ENCODE results near the gene UNC13C.

Gene UNC13C

DNA sequence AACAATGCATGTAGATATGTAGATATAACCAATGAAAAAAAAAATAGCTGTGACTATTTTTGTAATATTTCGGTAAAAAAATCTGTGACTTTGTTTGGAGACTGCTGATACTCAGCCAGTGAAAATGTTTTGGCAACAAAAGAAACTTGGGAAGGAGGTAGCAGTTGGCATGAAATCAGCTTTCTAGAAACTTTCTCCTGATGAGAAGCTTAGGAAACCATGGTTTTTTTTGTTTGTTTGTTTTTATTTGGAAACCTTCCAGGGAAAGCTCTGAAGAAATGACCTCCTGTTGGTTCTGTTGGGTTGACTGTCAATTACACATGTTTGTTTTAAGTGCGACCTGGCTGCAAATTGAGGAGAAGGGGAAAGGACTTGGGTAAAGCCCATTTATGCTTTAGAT, 445.9 kb downstream of the UNC13C start:
- TF ChIP-seq, protein P1, sequence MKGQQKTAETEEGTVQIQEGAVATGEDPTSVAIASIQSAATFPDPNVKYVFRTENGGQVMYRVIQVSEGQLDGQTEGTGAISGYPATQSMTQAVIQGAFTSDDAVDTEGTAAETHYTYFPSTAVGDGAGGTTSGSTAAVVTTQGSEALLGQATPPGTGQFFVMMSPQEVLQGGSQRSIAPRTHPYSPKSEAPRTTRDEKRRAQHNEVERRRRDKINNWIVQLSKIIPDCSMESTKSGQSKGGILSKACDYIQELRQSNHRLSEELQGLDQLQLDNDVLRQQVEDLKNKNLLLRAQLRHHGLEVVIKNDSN (IDR thresholded peaks at IDR 0.05): no peak
- TF ChIP-seq FOXM1 (IDR thresholded peaks at IDR 0.05; ENCODE audit: borderline replicate concordance, low read depth): no peak
- no peak for TF ChIP-seq EP300 (IDR thresholded peaks at IDR 0.05; ENCODE audit: borderline replicate concordance)
- no peak for TF ChIP-seq YY1 (IDR thresholded peaks at IDR 0.05; ENCODE audit: low read depth)

DNA sequence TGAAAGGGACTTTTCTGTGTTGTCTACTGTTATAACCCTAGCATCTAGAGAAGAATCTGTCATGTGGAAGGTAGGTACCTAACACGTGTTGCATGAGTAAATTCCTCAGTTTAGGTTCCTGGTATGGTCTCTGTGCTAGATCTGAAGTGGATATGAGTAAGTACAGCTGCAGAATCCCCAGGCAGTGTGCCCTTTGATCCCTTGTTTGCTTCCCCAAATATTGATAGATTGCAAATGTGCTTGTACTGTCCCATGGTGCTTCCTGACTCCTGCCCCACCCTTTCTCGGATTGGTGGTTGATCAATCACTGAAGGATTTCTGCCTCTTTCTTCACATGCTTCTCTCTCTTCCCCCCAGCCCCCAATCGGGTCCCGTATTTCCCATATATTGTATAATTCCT, 450.4 kb downstream of the UNC13C start:
- TF ChIP-seq, protein P1 (IDR thresholded peaks at IDR 0.05): no peak
- TF ChIP-seq FOXM1 (IDR thresholded peaks at IDR 0.05; ENCODE audit: borderline replicate concordance, low read depth): no peak

DNA sequence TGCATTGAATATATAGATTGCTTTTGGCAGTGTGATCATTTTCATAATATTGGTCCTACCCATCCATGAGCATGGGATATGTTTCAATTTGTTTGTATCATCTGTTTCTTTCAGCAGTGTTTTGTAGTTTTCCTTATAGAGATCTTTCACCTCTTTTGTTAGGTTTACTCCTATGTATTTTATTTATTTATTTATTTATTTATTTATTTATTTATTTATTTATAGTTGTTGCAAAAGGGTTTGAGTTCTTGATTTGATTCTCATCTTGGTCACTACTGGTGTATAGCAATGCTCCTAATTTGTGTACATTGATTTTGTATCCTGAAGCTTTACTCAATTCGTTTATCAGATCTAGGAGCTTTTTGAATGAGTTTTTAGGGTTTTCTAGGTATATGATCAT, 478.2 kb downstream of the UNC13C start:
- no peak for TF ChIP-seq CREB1 (IDR thresholded peaks at IDR 0.05; ENCODE audit: low read depth)
- TF ChIP-seq EP300 (IDR thresholded peaks at IDR 0.05; ENCODE audit: borderline replicate concordance): no peak
- TF ChIP-seq RAD21 (IDR thresholded peaks at IDR 0.05; ENCODE audit: low read depth): no peak
- no peak for TF ChIP-seq TEAD4 (IDR thresholded peaks at IDR 0.05)
- no peak for TF ChIP-seq FOXM1 (IDR thresholded peaks at IDR 0.05; ENCODE audit: borderline replicate concordance, low read depth)
- TF ChIP-seq, protein P2, sequence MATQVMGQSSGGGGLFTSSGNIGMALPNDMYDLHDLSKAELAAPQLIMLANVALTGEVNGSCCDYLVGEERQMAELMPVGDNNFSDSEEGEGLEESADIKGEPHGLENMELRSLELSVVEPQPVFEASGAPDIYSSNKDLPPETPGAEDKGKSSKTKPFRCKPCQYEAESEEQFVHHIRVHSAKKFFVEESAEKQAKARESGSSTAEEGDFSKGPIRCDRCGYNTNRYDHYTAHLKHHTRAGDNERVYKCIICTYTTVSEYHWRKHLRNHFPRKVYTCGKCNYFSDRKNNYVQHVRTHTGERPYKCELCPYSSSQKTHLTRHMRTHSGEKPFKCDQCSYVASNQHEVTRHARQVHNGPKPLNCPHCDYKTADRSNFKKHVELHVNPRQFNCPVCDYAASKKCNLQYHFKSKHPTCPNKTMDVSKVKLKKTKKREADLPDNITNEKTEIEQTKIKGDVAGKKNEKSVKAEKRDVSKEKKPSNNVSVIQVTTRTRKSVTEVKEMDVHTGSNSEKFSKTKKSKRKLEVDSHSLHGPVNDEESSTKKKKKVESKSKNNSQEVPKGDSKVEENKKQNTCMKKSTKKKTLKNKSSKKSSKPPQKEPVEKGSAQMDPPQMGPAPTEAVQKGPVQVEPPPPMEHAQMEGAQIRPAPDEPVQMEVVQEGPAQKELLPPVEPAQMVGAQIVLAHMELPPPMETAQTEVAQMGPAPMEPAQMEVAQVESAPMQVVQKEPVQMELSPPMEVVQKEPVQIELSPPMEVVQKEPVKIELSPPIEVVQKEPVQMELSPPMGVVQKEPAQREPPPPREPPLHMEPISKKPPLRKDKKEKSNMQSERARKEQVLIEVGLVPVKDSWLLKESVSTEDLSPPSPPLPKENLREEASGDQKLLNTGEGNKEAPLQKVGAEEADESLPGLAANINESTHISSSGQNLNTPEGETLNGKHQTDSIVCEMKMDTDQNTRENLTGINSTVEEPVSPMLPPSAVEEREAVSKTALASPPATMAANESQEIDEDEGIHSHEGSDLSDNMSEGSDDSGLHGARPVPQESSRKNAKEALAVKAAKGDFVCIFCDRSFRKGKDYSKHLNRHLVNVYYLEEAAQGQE (IDR thresholded peaks at IDR 0.05; ENCODE audit: low read depth): no peak
- TF ChIP-seq YY1 (IDR thresholded peaks at IDR 0.05; ENCODE audit: low read depth): no peak
- TF ChIP-seq, protein P3, sequence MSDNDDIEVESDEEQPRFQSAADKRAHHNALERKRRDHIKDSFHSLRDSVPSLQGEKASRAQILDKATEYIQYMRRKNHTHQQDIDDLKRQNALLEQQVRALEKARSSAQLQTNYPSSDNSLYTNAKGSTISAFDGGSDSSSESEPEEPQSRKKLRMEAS (IDR thresholded peaks at IDR 0.05): no peak
- TF ChIP-seq EGR1 (IDR thresholded peaks at IDR 0.05): no peak

DNA sequence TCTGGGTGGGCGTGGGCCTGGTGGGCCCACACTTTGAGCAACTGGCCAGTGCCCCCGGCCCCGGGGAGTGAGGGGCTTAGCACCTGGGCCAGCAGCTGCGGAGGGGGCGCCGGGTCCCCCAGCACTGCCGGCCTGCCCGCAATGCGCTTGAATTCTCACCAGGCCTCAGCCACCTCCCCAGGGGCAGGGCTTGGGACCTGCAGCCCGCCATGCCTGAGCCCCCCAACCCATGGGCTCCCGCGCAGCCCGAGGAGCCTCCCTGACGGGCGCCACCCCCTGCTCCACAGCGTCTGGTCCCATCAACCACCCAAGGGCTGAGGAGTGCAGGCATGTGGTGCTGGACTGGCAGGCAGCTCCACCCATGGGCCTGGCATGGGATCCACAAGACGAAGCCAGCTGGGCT, 484.3 kb downstream of the UNC13C start:
- no peak for TF ChIP-seq EGR1 (IDR thresholded peaks at IDR 0.05)
- no peak for TF ChIP-seq FOXM1 (IDR thresholded peaks at IDR 0.05; ENCODE audit: borderline replicate concordance, low read depth)
- TF ChIP-seq ZBTB7A (IDR thresholded peaks at IDR 0.05; ENCODE audit: low read depth): no peak
- TF ChIP-seq, protein P2 (IDR thresholded peaks at IDR 0.05; ENCODE audit: low read depth): no peak
- no peak for TF ChIP-seq YY1 (IDR thresholded peaks at IDR 0.05; ENCODE audit: low read depth)
- no peak for TF ChIP-seq RAD21 (IDR thresholded peaks at IDR 0.05; ENCODE audit: low read depth)
- TF ChIP-seq, protein P3 (IDR thresholded peaks at IDR 0.05): no peak
- TF ChIP-seq EP300 (IDR thresholded peaks at IDR 0.05; ENCODE audit: borderline replicate concordance): no peak
- no peak for TF ChIP-seq TCF12 (IDR thresholded peaks at IDR 0.05; ENCODE audit: low read depth)
- TF ChIP-seq, protein P1 (IDR thresholded peaks at IDR 0.05): no peak
- no peak for TF ChIP-seq TAF1 (IDR thresholded peaks at IDR 0.05; ENCODE audit: low read depth)
- TF ChIP-seq NFIC (IDR thresholded peaks at IDR 0.05): no peak
- TF ChIP-seq CEBPB (IDR thresholded peaks at IDR 0.05): no peak
- no peak for TF ChIP-seq TEAD4 (IDR thresholded peaks at IDR 0.05)
- no peak for TF ChIP-seq CREB1 (IDR thresholded peaks at IDR 0.05; ENCODE audit: low read depth)

DNA sequence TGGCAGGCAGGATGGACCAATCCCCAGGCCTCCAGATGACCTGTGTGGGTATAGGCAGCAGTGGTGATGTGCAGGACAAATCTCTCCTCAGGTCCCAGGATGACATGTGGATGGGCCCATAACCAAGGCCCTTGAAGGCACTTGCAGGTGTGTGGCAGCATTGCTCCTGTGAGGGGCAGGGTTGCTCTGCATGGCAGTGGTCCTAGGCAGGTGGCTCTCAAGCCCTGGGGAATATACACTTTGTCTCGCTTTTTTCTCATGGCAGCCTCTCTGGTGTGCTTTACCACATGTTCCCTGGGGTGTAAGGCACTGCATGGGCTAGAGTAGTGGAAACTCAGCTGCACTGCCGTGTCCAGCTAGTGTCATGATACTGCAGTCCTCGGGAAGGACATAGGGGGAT, 503.6 kb downstream of the UNC13C start:
- TF ChIP-seq TEAD4 (IDR thresholded peaks at IDR 0.05) (no peak), FOXM1 (IDR thresholded peaks at IDR 0.05; ENCODE audit: borderline replicate concordance, low read depth) (no peak), TCF12 (IDR thresholded peaks at IDR 0.05; ENCODE audit: low read depth) (no peak), TAF1 (IDR thresholded peaks at IDR 0.05; ENCODE audit: low read depth) (no peak), CEBPB (IDR thresholded peaks at IDR 0.05) (no peak), EGR1 (IDR thresholded peaks at IDR 0.05) (no peak), NFIC (IDR thresholded peaks at IDR 0.05) (no peak), CREB1 (IDR thresholded peaks at IDR 0.05; ENCODE audit: low read depth) (no peak), RAD21 (IDR thresholded peaks at IDR 0.05; ENCODE audit: low read depth) (no peak), ZBTB7A (IDR thresholded peaks at IDR 0.05; ENCODE audit: low read depth) (no peak), YY1 (IDR thresholded peaks at IDR 0.05; ENCODE audit: low read depth) (no peak), EP300 (IDR thresholded peaks at IDR 0.05; ENCODE audit: borderline replicate concordance) (no peak)
- TF ChIP-seq, protein P2 (IDR thresholded peaks at IDR 0.05; ENCODE audit: low read depth): no peak
- TF ChIP-seq, protein P3 (IDR thresholded peaks at IDR 0.05): no peak
- TF ChIP-seq, protein P1 (IDR thresholded peaks at IDR 0.05): no peak

Measured in Ishikawa (cell line).